ENCODE measurements around the gene IRF5. TPM values are rescaled to one million over a fixed set of nuclear protein-coding genes. Genes with fewer than 3 reads are reported as not detected.

IRF5 gene
- total and polyA plus RNA-seq, 2 donors (not counting 1 experiment from before 2014, with no cell fraction given) = 91.3 to 135 TPM

- no peak overlapping the region for H3K27ac Mint-ChIP-seq
- intact Hi-C loops (cut with micrococcal nuclease) = no loop called here
- Histone ChIP-seq H3K4me2 (replicated peaks; ENCODE audit: low read depth, low read length, poor library complexity, severe bottlenecking) (no peak overlapping the region), H4K20me1 (ENCODE audit: control insufficient read depth, insufficient read depth, low read length, poor library complexity, severe bottlenecking) (no peaks in the 10 kb centered on the region), H3K27me3 (replicated peaks in 1 of 4; ENCODE audit: control extremely low read depth in 1 of 4, control insufficient read depth in 3 of 4, insufficient read depth in 4 of 4, low read length in 3 of 4) (no peaks in the 10 kb centered on the region), H3K9me3 (ENCODE audit: control extremely low read depth in 1 of 3, control insufficient read depth in 2 of 3, insufficient read depth in 1 of 3, low read length in 2 of 3) (no peaks in the 10 kb centered on the region), H3K79me2 (ENCODE audit: control insufficient read depth, insufficient read depth, low read length) (peaks cover 3% of the 10 kb centered on the region), H3K36me3 (replicated peaks in 1 of 2; ENCODE audit: control extremely low read depth in 1 of 2, control insufficient read depth in 1 of 2, extremely low read depth in 1 of 2, insufficient read depth in 2 of 2, low read length in 1 of 2) (peaks cover 27 to 78% of the 10 kb centered on the region in 2 experiments), H3K27ac (ENCODE audit: low read length in 2 of 2) (no peak overlapping the region), H3K4me3 (ENCODE audit: control extremely low read depth in 1 of 5, extremely low read depth in 1 of 5, insufficient read depth in 1 of 5, low read depth in 2 of 5, low read length in 4 of 5) (no peak overlapping the region), H3K9ac (ENCODE audit: low read length) (no peak overlapping the region), H3K4me1 (ENCODE audit: control insufficient read depth in 2 of 2, insufficient read depth in 2 of 2, low read length in 2 of 2) (no peaks in the 10 kb centered on the region), H2AFZ (ENCODE audit: insufficient read depth, low read depth, low read length, poor library complexity, severe bottlenecking) (no peak overlapping the region)
- CTCF ChIA-PET = no interaction called here
- POLR2A ChIA-PET = no interaction called here
- no peaks in the 10 kb centered on the region for H3K9me3 Mint-ChIP-seq (ENCODE audit: insufficient read depth)
- 96% methylated on average over 3 of the region's 5 CpGs for WGBS (ENCODE audit: insufficient coverage)
- no peaks in the 10 kb centered on the region for H3K4me1 Mint-ChIP-seq
- ATAC-seq (ENCODE audit: low read depth) (no peak), DNase-seq (no peak)
- TF ChIP-seq CTCF (IDR thresholded peaks at IDR 0.05) (no peak), EZH2 (IDR thresholded peaks at IDR 0.05; ENCODE audit: borderline replicate concordance, insufficient read depth, low read depth, low read length, poor library complexity, severe bottlenecking) (no peak)
- H3K27me3 Mint-ChIP-seq = no peaks in the 10 kb centered on the region
- no peak overlapping the region for H3K4me3 Mint-ChIP-seq
These were observed 59.5 kb downstream of the IRF5 start for GRCh38 chr7:128997181-128997580.

Small RNA genes within 50 kb of the gene (small RNA-seq; reads per million reads assigned to genes)
- gene RN7SL306P (ENCODE audit: insufficient read length, low read depth, low replicate concordance) = not detected

Other genes with a start within 250 kb of the IRF5 start
- 11.2 and 12.4 TPM in 2 replicates for gene CALU, start 198.6 kb upstream of the IRF5 start, total RNA-seq
- gene CALU, start 198.6 kb upstream of the IRF5 start, polyA plus RNA-seq = 5.1 and 8.3 TPM in 2 replicates
- not detected in 2 replicates for gene OPN1SW, start 162.1 kb upstream of the IRF5 start, total RNA-seq
- not detected in 2 replicates for gene OPN1SW, start 162.1 kb upstream of the IRF5 start, polyA plus RNA-seq
- gene CCDC136, start 146.0 kb upstream of the IRF5 start, total RNA-seq = 12.4 and 13.9 TPM in 2 replicates
- 1.1 and 2.2 TPM in 2 replicates for gene CCDC136, start 146.0 kb upstream of the IRF5 start, polyA plus RNA-seq
- not detected in 2 replicates for gene FLNC, start 107.5 kb upstream of the IRF5 start, total RNA-seq
- 0.01 TPM in 1 of 2 replicates, not detected in the other for gene FLNC, start 107.5 kb upstream of the IRF5 start, polyA plus RNA-seq
- gene ATP6V1F, start 75.1 kb upstream of the IRF5 start, total RNA-seq = 77.9 and 81.7 TPM in 2 replicates
- gene ATP6V1F, start 75.1 kb upstream of the IRF5 start, polyA plus RNA-seq = 198 and 238 TPM in 2 replicates
- 3.8 and 3.9 TPM in 2 replicates for gene KCP, start 27.2 kb upstream of the IRF5 start, total RNA-seq
- 1.2 and 2.3 TPM in 2 replicates for gene KCP, start 27.2 kb upstream of the IRF5 start, polyA plus RNA-seq
- 47.8 and 48.3 TPM in 2 replicates for gene TNPO3, start 117.2 kb downstream of the IRF5 start, total RNA-seq
- gene TNPO3, start 117.2 kb downstream of the IRF5 start, polyA plus RNA-seq = 19.0 and 25.5 TPM in 2 replicates
- gene TSPAN33, start 206.8 kb downstream of the IRF5 start, total RNA-seq = 111 and 117 TPM in 2 replicates
- 111 and 138 TPM in 2 replicates for gene TSPAN33, start 206.8 kb downstream of the IRF5 start, polyA plus RNA-seq

Measured in B cell (primary cell).